ENCODE results near the gene ATL2. TPM values are rescaled to one million over a fixed set of nuclear protein-coding genes. Genes with fewer than 3 reads are reported as not detected.
A peak's percentile ranks its signal among the peaks of the same experiment; 100 is the strongest.

ATL2 gene
- total and polyA plus RNA-seq, 2 donors (not counting 1 experiment from before 2014, with no cell fraction given): 21.1 to 69.0 TPM

DNA sequence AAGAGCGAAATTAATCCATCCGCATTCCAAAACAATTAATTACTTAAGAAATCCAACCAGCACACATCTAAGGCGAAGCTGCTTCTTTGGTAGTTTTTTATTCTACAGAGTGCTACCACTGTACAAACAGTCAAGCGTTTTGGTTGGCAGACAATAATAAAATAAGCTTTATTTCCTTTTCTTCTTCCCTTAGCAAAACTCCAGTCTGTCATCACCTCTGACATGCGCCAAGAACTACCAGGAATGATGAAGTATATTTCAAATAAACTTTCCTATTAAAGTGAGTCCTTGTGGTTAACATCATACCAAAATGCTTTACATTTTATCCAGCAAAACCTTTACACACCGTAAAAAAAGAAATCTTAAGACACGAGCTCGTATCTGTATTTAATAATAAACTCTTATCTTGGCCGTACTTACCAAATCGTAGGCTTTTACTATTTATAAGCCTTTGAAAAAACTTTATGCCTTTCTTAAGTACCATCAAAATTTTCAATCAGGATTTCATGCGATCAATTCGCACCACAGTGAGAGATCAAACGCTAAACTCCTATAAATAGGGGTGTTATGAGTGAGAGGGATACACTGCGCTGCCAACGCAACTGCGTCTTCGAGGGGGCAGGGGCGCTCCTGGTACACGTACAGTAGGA lies 1.3 kb downstream of the ATL2 start:
- intact Hi-C loops (cut with micrococcal nuclease): loop anchor here (1.0 to 10.0 kb wide), 13 partner anchors 61 to 1779 kb away; partner anchors contain the start of genes FEZ2, HNRNPLL, PRKD3 and RMDN2
- peak overlapping the region; percentile 87 for H3K9ac ChIP-seq (ENCODE audit: low read length)
- H3K4me3 ChIP-seq (ENCODE audit: control extremely low read depth in 1 of 5, extremely low read depth in 1 of 5, insufficient read depth in 1 of 5, low read depth in 2 of 5, low read length in 4 of 5): peak overlapping the region; percentile 78 to 91 (median 87)
- H2AFZ ChIP-seq (ENCODE audit: insufficient read depth, low read depth, low read length, poor library complexity, severe bottlenecking): peak overlapping the region; percentile 84
- WGBS (ENCODE audit: insufficient coverage): 1% methylated on average over 6 of the region's 19 CpGs
- H3K79me2 ChIP-seq (ENCODE audit: control insufficient read depth, insufficient read depth, low read length): peaks cover 58% of the 10 kb centered on the region
- H4K20me1 ChIP-seq (ENCODE audit: control insufficient read depth, insufficient read depth, low read length, poor library complexity, severe bottlenecking): peaks cover 20% of the 10 kb centered on the region
- DNase-seq (no peak), ATAC-seq (ENCODE audit: low read depth) (no peak)
- peaks cover 17 to 23% of the 10 kb centered on the region in 2 donors for H3K4me1 ChIP-seq (ENCODE audit: control insufficient read depth in 2 of 2, insufficient read depth in 2 of 2, low read length in 2 of 2)
- H3K27me3 Mint-ChIP-seq: no peaks in the 10 kb centered on the region
- TF ChIP-seq, protein P1, sequence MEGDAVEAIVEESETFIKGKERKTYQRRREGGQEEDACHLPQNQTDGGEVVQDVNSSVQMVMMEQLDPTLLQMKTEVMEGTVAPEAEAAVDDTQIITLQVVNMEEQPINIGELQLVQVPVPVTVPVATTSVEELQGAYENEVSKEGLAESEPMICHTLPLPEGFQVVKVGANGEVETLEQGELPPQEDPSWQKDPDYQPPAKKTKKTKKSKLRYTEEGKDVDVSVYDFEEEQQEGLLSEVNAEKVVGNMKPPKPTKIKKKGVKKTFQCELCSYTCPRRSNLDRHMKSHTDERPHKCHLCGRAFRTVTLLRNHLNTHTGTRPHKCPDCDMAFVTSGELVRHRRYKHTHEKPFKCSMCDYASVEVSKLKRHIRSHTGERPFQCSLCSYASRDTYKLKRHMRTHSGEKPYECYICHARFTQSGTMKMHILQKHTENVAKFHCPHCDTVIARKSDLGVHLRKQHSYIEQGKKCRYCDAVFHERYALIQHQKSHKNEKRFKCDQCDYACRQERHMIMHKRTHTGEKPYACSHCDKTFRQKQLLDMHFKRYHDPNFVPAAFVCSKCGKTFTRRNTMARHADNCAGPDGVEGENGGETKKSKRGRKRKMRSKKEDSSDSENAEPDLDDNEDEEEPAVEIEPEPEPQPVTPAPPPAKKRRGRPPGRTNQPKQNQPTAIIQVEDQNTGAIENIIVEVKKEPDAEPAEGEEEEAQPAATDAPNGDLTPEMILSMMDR (IDR thresholded peaks at IDR 0.05): no peak
- no peak for TF ChIP-seq EZH2 (IDR thresholded peaks at IDR 0.05; ENCODE audit: borderline replicate concordance, insufficient read depth, low read depth, low read length, poor library complexity, severe bottlenecking)
- H3K9me3 ChIP-seq (ENCODE audit: control extremely low read depth in 1 of 3, control insufficient read depth in 2 of 3, insufficient read depth in 1 of 3, low read length in 2 of 3): no peaks in the 10 kb centered on the region
- H3K4me3 Mint-ChIP-seq: peak overlapping the region; percentile 98
- H3K4me2 ChIP-seq (replicated peaks; ENCODE audit: low read depth, low read length, poor library complexity, severe bottlenecking): peak overlapping the region; percentile 85
- ChIA-PET CTCF (interaction anchor here (1.1 to 4.1 kb wide), 8 partner anchors 9 to 260 kb away, joined by 3 to 25 read pairs (median 4); no protein-coding TSS in a partner anchor), POLR2A (no interaction called here)
- no peaks in the 10 kb centered on the region for H3K27me3 ChIP-seq (replicated peaks in 1 of 4; ENCODE audit: control extremely low read depth in 1 of 4, control insufficient read depth in 3 of 4, insufficient read depth in 4 of 4, low read length in 3 of 4)
- H3K27ac Mint-ChIP-seq: peak overlapping the region; percentile 96
- H3K36me3 ChIP-seq (replicated peaks in 1 of 2; ENCODE audit: control extremely low read depth in 1 of 2, control insufficient read depth in 1 of 2, extremely low read depth in 1 of 2, insufficient read depth in 2 of 2, low read length in 1 of 2): no peaks in the 10 kb centered on the region
- H3K9me3 Mint-ChIP-seq (ENCODE audit: insufficient read depth): no peaks in the 10 kb centered on the region
- H3K27ac ChIP-seq (ENCODE audit: low read length in 2 of 2): peak overlapping the region; percentile 83 to 91
- peaks cover 57% of the 10 kb centered on the region for H3K4me1 Mint-ChIP-seq

- Histone ChIP-seq H3K9me3 (ENCODE audit: control extremely low read depth in 1 of 3, control insufficient read depth in 2 of 3, insufficient read depth in 1 of 3, low read length in 2 of 3) (no peaks in the 10 kb centered on the region), H3K79me2 (ENCODE audit: control insufficient read depth, insufficient read depth, low read length) (peaks cover 66% of the 10 kb centered on the region), H3K9ac (ENCODE audit: low read length) (no peak overlapping the region), H3K27me3 (replicated peaks in 1 of 4; ENCODE audit: control extremely low read depth in 1 of 4, control insufficient read depth in 3 of 4, insufficient read depth in 4 of 4, low read length in 3 of 4) (no peaks in the 10 kb centered on the region), H2AFZ (ENCODE audit: insufficient read depth, low read depth, low read length, poor library complexity, severe bottlenecking) (no peak overlapping the region), H3K27ac (ENCODE audit: low read length in 2 of 2) (no peak overlapping the region), H3K4me3 (ENCODE audit: control extremely low read depth in 1 of 5, extremely low read depth in 1 of 5, insufficient read depth in 1 of 5, low read depth in 2 of 5, low read length in 4 of 5) (no peak overlapping the region), H3K36me3 (replicated peaks in 1 of 2; ENCODE audit: control extremely low read depth in 1 of 2, control insufficient read depth in 1 of 2, extremely low read depth in 1 of 2, insufficient read depth in 2 of 2, low read length in 1 of 2) (no peaks in the 10 kb centered on the region), H3K4me1 (ENCODE audit: control insufficient read depth in 2 of 2, insufficient read depth in 2 of 2, low read length in 2 of 2) (peaks cover 17 to 20% of the 10 kb centered on the region in 2 donors), H4K20me1 (ENCODE audit: control insufficient read depth, insufficient read depth, low read length, poor library complexity, severe bottlenecking) (peaks cover 27% of the 10 kb centered on the region), H3K4me2 (replicated peaks; ENCODE audit: low read depth, low read length, poor library complexity, severe bottlenecking) (peak overlapping the region; percentile 85)
- Mint-ChIP-seq H3K27me3 (no peaks in the 10 kb centered on the region), H3K9me3 (ENCODE audit: insufficient read depth) (no peaks in the 10 kb centered on the region), H3K27ac (no peak overlapping the region), H3K4me3 (peak overlapping the region; percentile 8), H3K4me1 (peaks cover 51% of the 10 kb centered on the region)
- CTCF ChIA-PET: interaction anchor here (1.1 to 4.1 kb wide), 5 partner anchors 28 to 158 kb away, joined by 3 to 25 read pairs (median 5); no protein-coding TSS in a partner anchor
- intact Hi-C loops (cut with micrococcal nuclease): loop anchor here (5.0 to 10.0 kb wide), 8 partner anchors 92 to 1778 kb away; partner anchors contain the start of genes FEZ2, HNRNPLL, PRKD3 and STRN
- 100% methylated on average over 1 of the region's 2 CpGs for WGBS (ENCODE audit: insufficient coverage)
- POLR2A ChIA-PET: no interaction called here
- ATAC-seq (ENCODE audit: low read depth) (no peak), DNase-seq (no peak)
- no peak for TF ChIP-seq EZH2 (IDR thresholded peaks at IDR 0.05; ENCODE audit: borderline replicate concordance, insufficient read depth, low read depth, low read length, poor library complexity, severe bottlenecking)
- TF ChIP-seq, protein P1 (IDR thresholded peaks at IDR 0.05): no peak
Measured at GRCh38 chr2:38374984-38375383, 2.1 kb downstream of the ATL2 start.
